ENCODE results near the gene SLC27A6.

The SLC27A6 gene

DNA sequence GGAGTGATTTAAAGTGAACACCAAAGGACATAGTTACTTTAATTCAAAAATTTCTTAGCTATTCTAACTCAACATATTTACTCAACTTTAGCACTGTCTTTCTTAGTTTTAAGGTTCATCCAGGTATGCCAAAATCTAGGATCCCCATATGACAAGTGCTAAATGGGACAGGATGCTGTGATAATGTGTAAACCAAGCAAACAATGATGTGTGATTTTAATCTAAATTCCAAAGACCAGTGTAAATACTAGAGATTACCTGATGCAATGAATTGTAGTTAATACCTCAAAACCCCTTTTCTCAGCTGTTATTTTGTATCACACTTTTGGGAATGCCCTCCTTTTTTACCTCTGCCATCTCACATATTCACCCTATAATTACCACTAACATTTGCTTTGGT is 102.5 kb downstream of the SLC27A6 start:
- no peak for DNase-seq (ENCODE audit: low read depth)

DNA sequence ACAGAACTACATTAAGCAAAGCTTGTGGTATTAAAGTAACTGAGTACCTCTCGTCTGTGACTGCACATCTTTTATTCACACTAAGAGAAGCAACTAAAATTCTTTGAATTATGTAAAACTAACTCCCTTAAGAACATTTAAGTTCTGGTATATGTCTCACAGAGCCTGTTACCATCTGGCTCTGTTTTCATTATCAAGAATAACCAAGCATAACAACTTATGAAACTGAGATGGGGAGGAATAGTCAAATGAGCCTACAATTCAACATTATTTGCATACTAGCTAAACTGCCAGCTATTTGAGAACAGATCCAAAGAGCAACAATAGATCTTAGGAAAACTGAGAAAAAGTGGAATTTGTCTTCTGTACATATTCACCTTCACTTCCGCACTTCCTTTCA is 104.0 kb downstream of the SLC27A6 start:
- DNase-seq (ENCODE audit: low read depth): no peak

DNA sequence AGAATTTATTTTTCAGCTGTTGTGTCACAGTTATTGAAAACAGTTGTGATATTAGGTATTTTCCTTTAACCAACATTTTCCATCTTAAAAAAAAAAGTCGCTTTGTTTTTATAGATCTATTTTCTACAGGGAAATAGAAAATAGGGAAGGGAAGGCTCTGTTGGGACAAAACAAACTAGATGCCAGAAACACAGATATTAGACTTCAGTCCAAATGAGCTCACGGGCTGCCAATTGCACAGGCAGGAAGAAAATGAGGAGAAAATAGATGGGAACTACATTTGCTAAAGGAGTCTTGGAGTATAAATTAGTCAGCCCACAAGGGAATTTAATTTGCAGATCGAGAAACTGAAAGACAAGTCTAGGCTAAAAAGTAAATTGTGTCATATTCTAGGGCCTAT is 107.8 kb downstream of the SLC27A6 start:
- DNase-seq (ENCODE audit: low read depth): no peak

DNA sequence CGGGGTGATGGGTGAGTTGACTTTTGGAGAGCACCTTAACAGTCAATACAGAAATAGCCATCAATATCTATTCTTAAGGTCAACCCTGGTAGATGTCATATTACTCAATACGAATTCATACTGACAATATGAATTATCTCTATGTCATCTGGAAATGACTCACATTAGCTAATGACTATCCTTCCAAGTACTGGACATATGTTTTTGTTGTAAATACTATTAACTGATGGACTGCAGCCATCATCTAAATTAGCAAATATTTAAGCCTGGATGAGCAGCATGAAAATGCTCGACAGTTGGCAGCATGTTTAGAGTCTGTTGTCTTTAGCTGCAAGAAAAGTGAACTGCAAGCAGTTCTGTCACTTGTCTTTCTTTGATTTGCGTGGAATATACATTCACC is 109.6 kb downstream of the SLC27A6 start:
- no peak for DNase-seq (ENCODE audit: low read depth)

DNA sequence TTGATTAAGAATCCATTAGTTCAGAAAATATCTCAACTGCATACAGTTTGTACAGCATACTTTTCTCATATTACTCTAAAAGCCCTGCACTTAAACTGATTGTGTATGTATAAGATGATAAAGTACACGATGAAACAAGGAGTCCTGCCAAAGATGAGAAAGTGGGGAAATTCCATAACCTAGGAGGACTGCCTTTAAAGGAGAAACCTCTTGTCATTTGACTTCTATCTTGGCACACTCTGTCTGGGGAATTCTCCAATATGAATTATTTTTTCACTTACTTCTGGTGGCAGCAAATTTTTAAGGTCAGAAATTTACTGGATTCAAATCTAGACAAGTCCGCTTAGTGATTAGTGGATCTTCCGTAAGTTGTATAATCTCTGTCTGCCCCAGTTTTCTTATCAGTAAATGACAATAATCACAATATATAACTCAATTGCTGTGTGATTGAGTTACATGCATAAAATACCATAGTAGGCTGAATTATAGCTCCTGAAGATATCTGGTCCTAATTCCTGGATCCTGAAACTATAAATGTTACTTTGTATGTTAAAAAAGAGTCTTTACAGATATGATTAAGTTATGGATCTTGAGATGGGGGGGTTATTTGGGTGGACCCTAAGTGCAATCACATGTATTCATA is 112.3 kb downstream of the SLC27A6 start:
- no peak for DNase-seq (ENCODE audit: low read depth)

- no peak for DNase-seq (ENCODE audit: low read depth)
Observed at GRCh38 chr5:129078247-129078646, 113.0 kb downstream of the SLC27A6 start.

- no peak for DNase-seq (ENCODE audit: low read depth)
Observed at GRCh38 chr5:129078660-129079059, 113.4 kb downstream of the SLC27A6 start.

DNA sequence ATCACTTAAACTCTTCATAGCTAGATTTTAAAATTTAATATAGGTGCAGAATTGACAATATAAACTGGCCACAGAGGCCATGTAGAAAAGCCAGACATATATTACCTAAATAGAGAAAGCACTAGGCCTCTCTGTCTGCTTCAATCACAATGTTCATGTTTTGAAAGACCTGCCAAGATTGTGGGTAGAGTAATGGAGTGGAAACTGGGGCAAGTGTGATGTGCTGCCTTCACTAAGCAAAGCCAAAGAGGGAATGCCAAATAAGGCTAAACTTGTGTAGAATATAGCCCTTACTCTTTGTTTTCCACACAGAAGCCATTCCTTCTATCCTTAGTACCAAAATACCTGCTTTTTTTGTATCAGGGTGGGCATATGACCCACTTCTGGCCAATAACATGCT is 114.2 kb downstream of the SLC27A6 start:
- no peak for DNase-seq (ENCODE audit: low read depth)

- DNase-seq (ENCODE audit: low read depth): no peak
Observed at GRCh38 chr5:129080766-129081165, 115.5 kb downstream of the SLC27A6 start.

- no peak for DNase-seq (ENCODE audit: low read depth)
Observed at GRCh38 chr5:129082225-129083136, 117.2 kb downstream of the SLC27A6 start.
